T-cell (primary cell): Measurements from ENCODE around the gene SLC38A6. TPM values are rescaled to one million over a fixed set of nuclear protein-coding genes. Genes with fewer than 3 reads are reported as not detected.
"Not testable (repeated sequence)": the region's sequence is repeated elsewhere in the genome, so short reads cannot be mapped to it uniquely, and the experiment has no call there.

Experiments used
- ATAC-seq, 4 experiments: fragments of 200-7000 bp in 3 of 4; fragments of 150-1000 bp in 1 of 4; cut with Tn5 transposase; replicated peaks in 1 of 4; 1 replicate in 3 of 4; 2 replicates in 1 of 4; pipeline ENCODE4 v1.10.0; 2021; ENCODE audit warnings: moderate library complexity in 3 of 4, mild to moderate bottlenecking in 2 of 4, moderate number of reproducible peaks in 1 of 4
- CTCF ChIA-PET, 2 donors: fragments of 300-600 bp; sonication (Branson Sonifier 250); formaldehyde crosslinking; loops; one replicate each; lab custom pipeline; 2022; ENCODE audit warnings: antibody characterized with exemption in 2 of 2; lab: Charles Lee
- POLR2A ChIA-PET, 2 donors: fragments of 300-600 bp; sonication (Branson Sonifier 250); formaldehyde crosslinking; loops; one replicate each; lab custom pipeline; 2022; ENCODE audit warnings: antibody characterized with exemption in 2 of 2; lab: Charles Lee
- DNase-seq, 35 experiments: peaks; one replicate each; pipeline versions ENCODE4 v3.0.0 to v3.0.0-alpha.2; 2013 to 2023
- H3K27ac ChIP-seq: one replicate; pipeline ENCODE4 v1.5.1; 2013; ENCODE audit warnings: low read length
- H3K27me3 ChIP-seq, 2 experiments: replicated peaks in 1 of 2; 1 replicate in 1 of 2; 2 replicates in 1 of 2; pipeline versions ENCODE4 v1.6.1 to v1.7.0; 2013; ENCODE audit warnings: low read length in 1 of 2, mixed read lengths in 1 of 2; ENCODE audit not compliant: control insufficient read depth in 2 of 2, insufficient read depth in 2 of 2; ENCODE audit errors: extremely low read depth in 1 of 2
- H3K36me3 ChIP-seq, 2 donors: 1 replicate in 1 of 2; 2 replicates in 1 of 2; pipeline versions ENCODE4 v1.6.1 to v1.7.0; 2013; ENCODE audit warnings: low read length in 1 of 2; ENCODE audit not compliant: control insufficient read depth in 2 of 2, insufficient read depth in 1 of 2; ENCODE audit errors: extremely low read depth in 1 of 2
- H3K4me1 ChIP-seq, 2 experiments: 1 replicate in 1 of 2; 2 replicates in 1 of 2; pipeline versions ENCODE4 v1.6.1 to v1.7.0; 2013; ENCODE audit warnings: low read length in 2 of 2, mixed read lengths in 1 of 2; ENCODE audit not compliant: insufficient read depth in 2 of 2, control insufficient read depth in 1 of 2; ENCODE audit errors: extremely low read depth in 1 of 2
- H3K4me3 ChIP-seq, 2 donors: 1 replicate in 1 of 2; 2 replicates in 1 of 2; pipeline versions ENCODE4 v1.5.1 to v1.7.0; 2013; ENCODE audit warnings: mild to moderate bottlenecking in 2 of 2, low read length in 1 of 2, moderate library complexity in 1 of 2; ENCODE audit not compliant: control insufficient read depth in 1 of 2; ENCODE audit errors: extremely low read depth in 1 of 2
- H3K9me3 ChIP-seq: 2 replicates; pipeline ENCODE4 v1.7.0; 2013
- H3K27ac Mint-ChIP-seq, 2 donors: one replicate each; pipeline ENCODE4 v1.8.0; 2020 to 2021; ENCODE audit warnings: mild to moderate bottlenecking in 2 of 2, mixed read lengths in 2 of 2
- H3K27me3 Mint-ChIP-seq, 2 donors: one replicate each; pipeline ENCODE4 v1.8.0; 2021 to 2022; ENCODE audit warnings: mixed read lengths in 2 of 2
- H3K36me3 Mint-ChIP-seq: one replicate; pipeline ENCODE4 v1.8.0; 2021; ENCODE audit warnings: mixed read lengths
- H3K4me1 Mint-ChIP-seq, 3 donors: one replicate each; pipeline ENCODE4 v1.8.0; 2020 to 2022; ENCODE audit warnings: mixed read lengths in 3 of 3, mild to moderate bottlenecking in 1 of 3
- H3K4me3 Mint-ChIP-seq, 3 donors: one replicate each; pipeline ENCODE4 v1.8.0; 2020 to 2022; ENCODE audit warnings: mild to moderate bottlenecking in 3 of 3, mixed read lengths in 3 of 3, moderate library complexity in 3 of 3
- H3K9me3 Mint-ChIP-seq, 3 donors: one replicate each; pipeline ENCODE4 v1.8.0; 2020 to 2022; ENCODE audit warnings: mixed read lengths in 3 of 3
- WGBS: methylation state at CpG from one replicate; pipeline ENCODE4 v1.1.5; 2013; ENCODE audit warnings: missing lambda C conversion rate; ENCODE audit not compliant: insufficient coverage; 5-methylcytosine and 5-hydroxymethylcytosine counted together
- total RNA-seq, 35 experiments: library from RNA in 6 of 35; stranded (reverse) in 6 of 35; fragments of 120-200 nt in 1 of 35; gene quantifications; one replicate each; pipeline versions ENCODE4 v1.2.1 to v1.2.4 and lab custom pipeline; 2013 to 2026

Gene SLC38A6
- total RNA-seq, 5 donors from 2014 or later (not counting 1 experiment from before 2014, with no cell fraction given), result 11.1 to 20.3 (median 14.2) TPM

- Histone ChIP-seq H3K27me3 (no peaks in the 10 kb centered on the region), H3K9me3 (no peaks in the 10 kb centered on the region), H3K4me3 (no peak overlapping the region), H3K4me1 (no peaks in the 10 kb centered on the region), H3K27ac (no peak overlapping the region), H3K36me3 (no peaks in the 10 kb centered on the region)
- no peak overlapping the region for H3K27ac Mint-ChIP-seq
- H3K36me3 Mint-ChIP-seq, result peaks cover 20% of the 10 kb centered on the region
- no peak for DNase-seq
- no peaks in the 10 kb centered on the region for H3K4me1 Mint-ChIP-seq
- no peak for ATAC-seq
- no peaks in the 10 kb centered on the region for H3K27me3 Mint-ChIP-seq
- ChIA-PET CTCF (no interaction called here), POLR2A (no interaction called here)
- no CpG with 5 or more reads among the region's 2 CpGs for WGBS
- peaks cover 2 to 12% (median 5%) of the 10 kb centered on the region in 3 donors for H3K9me3 Mint-ChIP-seq
- no peak overlapping the region for H3K4me3 Mint-ChIP-seq
Measured at GRCh38 chr14:61089126-61089750, 108.2 kb downstream of the SLC38A6 start.

DNA sequence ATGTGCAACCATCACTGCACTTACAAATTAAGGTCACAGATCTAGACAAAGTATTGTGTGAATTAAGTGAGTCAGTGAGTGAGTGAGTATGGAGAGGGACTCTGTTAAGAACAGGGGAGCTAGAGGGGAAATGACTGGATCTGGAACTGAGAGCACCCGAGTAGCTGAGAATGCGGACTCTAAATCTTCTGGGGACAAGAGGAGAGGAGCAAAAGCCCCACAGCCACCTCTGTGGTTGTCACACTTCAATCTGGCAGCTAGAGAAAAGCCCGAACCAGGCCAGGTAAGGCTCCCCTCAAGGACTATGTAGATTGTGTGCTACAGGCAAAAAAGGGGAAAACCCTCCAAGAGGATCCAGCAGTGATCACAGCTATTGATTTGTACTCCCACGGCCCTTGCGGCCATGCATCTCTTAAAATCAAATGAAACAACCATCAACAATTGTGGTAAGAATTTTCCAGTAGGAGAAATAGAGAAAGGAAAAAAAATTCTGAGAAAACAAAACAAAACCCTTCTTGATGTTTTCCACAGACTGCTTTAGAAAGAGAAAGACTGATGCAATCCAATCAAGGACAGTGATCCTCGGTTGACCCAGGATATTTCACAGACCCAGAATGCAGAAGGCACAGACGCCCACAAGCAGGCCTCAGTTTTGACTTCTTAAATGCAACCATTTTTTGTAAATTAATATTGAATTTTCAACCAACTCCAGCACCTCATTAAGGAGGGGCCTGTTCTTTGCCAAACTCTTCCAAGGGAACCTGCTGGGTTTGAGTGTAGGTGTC lies 109.6 kb downstream of the SLC38A6 start:
- Mint-ChIP-seq H3K9me3 (peaks cover 2 to 9% (median 4%) of the 10 kb centered on the region in 3 donors), H3K4me3 (no peak overlapping the region), H3K36me3 (peaks cover 9% of the 10 kb centered on the region), H3K4me1 (no peaks in the 10 kb centered on the region), H3K27me3 (no peaks in the 10 kb centered on the region), H3K27ac (no peak overlapping the region)
- ChIA-PET CTCF (no interaction called here), POLR2A (no interaction called here)
- Histone ChIP-seq H3K27me3 (no peaks in the 10 kb centered on the region), H3K27ac (no peak overlapping the region), H3K4me3 (no peak overlapping the region), H3K9me3 (no peaks in the 10 kb centered on the region), H3K36me3 (no peaks in the 10 kb centered on the region), H3K4me1 (no peaks in the 10 kb centered on the region)
- no peak for ATAC-seq
- 80% methylated on average over 1 of the region's 7 CpGs for WGBS
- no peak for DNase-seq

DNA sequence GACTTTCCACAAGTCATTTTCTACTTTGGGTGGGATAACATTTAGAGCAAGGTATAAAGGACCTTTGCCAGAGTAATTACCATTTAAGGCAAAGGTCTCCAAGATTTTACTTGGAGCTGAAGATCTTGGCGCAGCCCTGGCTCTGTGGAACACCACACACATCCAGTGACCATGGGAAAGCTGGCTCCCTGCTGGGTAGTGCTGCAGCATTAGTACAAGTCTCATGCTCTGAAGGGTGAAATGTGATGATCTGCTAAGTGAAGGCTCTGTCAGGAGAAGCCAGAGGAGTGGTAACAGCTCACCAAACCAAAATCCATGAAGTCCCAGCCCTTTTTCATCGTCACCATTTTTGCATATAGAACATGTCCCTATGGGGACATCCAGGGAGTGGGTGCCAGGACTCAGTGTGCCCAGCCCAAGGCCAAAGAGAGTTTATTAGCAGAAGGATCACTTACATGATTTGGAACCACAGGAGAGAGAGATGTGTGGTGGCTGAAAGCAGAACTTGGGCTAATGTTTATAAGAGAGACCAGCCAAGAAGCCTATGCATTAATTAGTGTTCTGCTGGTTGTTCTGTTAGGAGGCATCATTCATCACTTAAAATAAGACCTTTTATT lies 110.7 kb downstream of the SLC38A6 start:
- WGBS, result no CpG with 5 or more reads among the region's 2 CpGs
- DNase-seq (no peak), ATAC-seq (no peak)
- H3K4me3 Mint-ChIP-seq, result no peak overlapping the region
- H3K4me1 ChIP-seq, result no peaks in the 10 kb centered on the region
- no peaks in the 10 kb centered on the region for H3K9me3 ChIP-seq
- no peak overlapping the region for H3K27ac ChIP-seq
- no peaks in the 10 kb centered on the region for H3K27me3 ChIP-seq
- peaks cover 9% of the 10 kb centered on the region for H3K36me3 Mint-ChIP-seq
- H3K27me3 Mint-ChIP-seq, result no peaks in the 10 kb centered on the region
- H3K27ac Mint-ChIP-seq, result no peak overlapping the region
- H3K36me3 ChIP-seq, result no peaks in the 10 kb centered on the region
- POLR2A ChIA-PET, result no interaction called here
- H3K9me3 Mint-ChIP-seq, result peaks cover 2 to 8% (median 4%) of the 10 kb centered on the region in 3 donors
- CTCF ChIA-PET, result no interaction called here
- no peaks in the 10 kb centered on the region for H3K4me1 Mint-ChIP-seq
- no peak overlapping the region for H3K4me3 ChIP-seq

DNA sequence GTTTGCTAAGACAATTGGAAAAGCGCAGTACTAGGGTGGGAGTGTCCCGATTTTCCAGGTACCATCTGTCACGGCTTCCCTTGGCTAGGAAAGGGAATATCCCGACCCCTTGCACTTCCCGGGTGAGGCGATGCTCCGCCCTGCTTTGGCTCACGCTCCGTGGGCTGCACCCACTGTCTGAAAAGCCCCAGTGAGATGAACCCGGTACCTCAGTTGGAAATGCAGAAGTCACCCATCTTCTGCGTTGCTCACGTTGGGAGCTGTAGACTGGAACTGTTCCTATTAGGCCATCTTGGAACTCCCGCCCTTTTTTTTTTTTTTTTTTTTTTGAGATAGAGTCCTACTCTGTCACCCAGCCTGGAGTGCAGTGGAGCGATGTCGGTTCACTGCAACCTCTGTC lies 117.1 kb downstream of the SLC38A6 start:
- WGBS, result 75% methylated on average over 6 of the region's 15 CpGs
- H3K4me1 Mint-ChIP-seq, H3K36me3 ChIP-seq, H3K27ac ChIP-seq, H3K9me3 Mint-ChIP-seq, H3K27me3 Mint-ChIP-seq, H3K9me3 ChIP-seq, H3K4me3 Mint-ChIP-seq, POLR2A ChIA-PET, H3K4me1 ChIP-seq, H3K4me3 ChIP-seq, ATAC-seq, DNase-seq, H3K27ac Mint-ChIP-seq, H3K27me3 ChIP-seq: not testable (repeated sequence)
- peaks cover 12% of the 10 kb centered on the region for H3K36me3 Mint-ChIP-seq
- CTCF ChIA-PET, result interaction anchor here in 1 of 2 donors (0.6 kb wide), 1 partner anchor 797 kb away, joined by 4 read pairs; no protein-coding TSS in a partner anchor

- H3K4me1 Mint-ChIP-seq, result no peaks in the 10 kb centered on the region
- H3K27ac ChIP-seq, result no peak overlapping the region
- H3K4me3 Mint-ChIP-seq, result no peak overlapping the region
- peaks cover 15% of the 10 kb centered on the region for H3K36me3 Mint-ChIP-seq
- ChIA-PET POLR2A (no interaction called here), CTCF (no interaction called here)
- H3K27me3 ChIP-seq, result no peaks in the 10 kb centered on the region
- no peaks in the 10 kb centered on the region for H3K4me1 ChIP-seq
- H3K27me3 Mint-ChIP-seq, result no peaks in the 10 kb centered on the region
- H3K27ac Mint-ChIP-seq, result no peak overlapping the region
- no peaks in the 10 kb centered on the region for H3K36me3 ChIP-seq
- ATAC-seq (no peak), DNase-seq (no peak)
- H3K9me3 ChIP-seq, result no peaks in the 10 kb centered on the region
- no peak overlapping the region for H3K4me3 ChIP-seq
- H3K9me3 Mint-ChIP-seq, result peaks cover 0 to 8% (median 0%) of the 10 kb centered on the region in 3 donors
Measured at GRCh38 chr14:61098721-61099120, 117.7 kb downstream of the SLC38A6 start.

DNA sequence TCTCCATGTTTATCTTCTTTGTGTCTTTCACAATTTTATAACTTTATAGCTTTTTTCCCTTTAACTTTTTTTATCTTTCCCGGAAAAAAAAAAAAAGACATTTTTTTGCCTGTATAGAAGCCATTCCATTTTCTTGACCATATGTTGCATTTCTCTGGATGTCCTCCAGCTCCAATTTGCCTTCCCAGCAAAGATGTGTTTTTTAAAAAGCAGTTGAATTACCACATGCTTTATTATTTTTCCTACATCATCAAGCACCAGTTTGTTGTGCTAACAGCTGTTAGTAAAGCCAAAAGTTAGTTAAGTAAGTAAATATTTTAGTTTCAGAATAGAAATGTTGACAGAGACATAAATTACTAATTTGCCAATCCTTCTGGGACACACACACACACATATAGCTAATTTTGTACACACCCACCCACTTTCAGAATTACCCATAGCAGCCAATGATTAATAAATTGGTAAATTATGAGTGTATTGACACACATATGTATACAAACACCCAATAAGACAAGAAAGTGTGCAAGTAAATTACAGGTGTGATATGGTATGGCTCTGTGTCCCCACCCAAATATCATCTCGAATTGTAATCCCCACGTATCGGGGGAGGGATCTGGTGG lies 118.3 kb downstream of the SLC38A6 start:
- ATAC-seq (no peak), DNase-seq (no peak)
- CTCF ChIA-PET, result no interaction called here
- WGBS, result no CpG with 5 or more reads among the region's 4 CpGs
- no peaks in the 10 kb centered on the region for H3K27me3 Mint-ChIP-seq
- Histone ChIP-seq H3K9me3 (no peaks in the 10 kb centered on the region), H3K27ac (no peak overlapping the region), H3K4me3 (no peak overlapping the region), H3K27me3 (no peaks in the 10 kb centered on the region), H3K4me1 (no peaks in the 10 kb centered on the region), H3K36me3 (no peaks in the 10 kb centered on the region)
- POLR2A ChIA-PET, result no interaction called here
- peaks cover 10% of the 10 kb centered on the region for H3K36me3 Mint-ChIP-seq
- H3K4me3 Mint-ChIP-seq, result no peak overlapping the region
- H3K4me1 Mint-ChIP-seq, result no peaks in the 10 kb centered on the region
- peaks cover 0 to 8% (median 0%) of the 10 kb centered on the region in 3 donors for H3K9me3 Mint-ChIP-seq
- H3K27ac Mint-ChIP-seq, result no peak overlapping the region
